Neural cell (in vitro differentiated cells): ENCODE results near the gene P2RX2. TPM values are rescaled to one million over a fixed set of nuclear protein-coding genes. Genes with fewer than 3 reads are reported as not detected.

Experiments used
- H2AFZ ChIP-seq: fragments of 200-600, 300-800 bp; sonication (generic), shearing (Covaris generic); 2 replicates; pipeline ENCODE4 v1.6.0; 2014; ENCODE audit warnings: low read depth, mild to moderate bottlenecking, antibody characterized with exemption, low read length, moderate library complexity
- H3F3A ChIP-seq: fragments of 200-600 bp; shearing (Covaris generic); 2 replicates; pipeline ENCODE4 v1.6.1; 2016; ENCODE audit warnings: mild to moderate bottlenecking, moderate library complexity, mixed read lengths, antibody characterized with exemption, low read length; ENCODE audit not compliant: insufficient read depth, poor library complexity, severe bottlenecking
- H3K27ac ChIP-seq: fragments of 200-600, 300-800 bp; sonication (generic), shearing (Covaris generic); 2 replicates; pipeline ENCODE4 v1.5.1; 2014; ENCODE audit warnings: mild to moderate bottlenecking, low read length, moderate library complexity
- H3K27me3 ChIP-seq: fragments of 300-800, 200-600 bp; sonication (generic), shearing (Covaris generic); 2 replicates; pipeline ENCODE4 v1.6.0; 2014; ENCODE audit warnings: mild to moderate bottlenecking, low read depth, low read length, moderate library complexity; ENCODE audit not compliant: insufficient read depth
- H3K36me3 ChIP-seq: fragments of 300-800, 200-600 bp; sonication (generic), shearing (Covaris generic); 2 replicates; pipeline ENCODE4 v1.5.1; 2014; ENCODE audit warnings: mild to moderate bottlenecking, antibody characterized with exemption, low read length, moderate library complexity; ENCODE audit not compliant: insufficient read depth
- H3K4me2 ChIP-seq: fragments of 300-800, 200-600 bp; sonication (generic), shearing (Covaris generic); 2 replicates; pipeline ENCODE4 v1.6.0; 2014; ENCODE audit warnings: mild to moderate bottlenecking, low read length
- H3K4me3 ChIP-seq: fragments of 300-800, 200-600 bp; sonication (generic), shearing (Covaris generic); 2 replicates; pipeline ENCODE4 v1.5.1; 2014; ENCODE audit warnings: mild to moderate bottlenecking, low read length, moderate library complexity
- H3K79me2 ChIP-seq: fragments of 200-600 bp; shearing (Covaris generic); replicated peaks from 2 replicates; pipeline ENCODE4 v1.6.0; 2014; ENCODE audit warnings: mild to moderate bottlenecking, low read length, moderate library complexity; ENCODE audit not compliant: insufficient read depth
- H3K9ac ChIP-seq: fragments of 300-800, 200-600 bp; sonication (generic), shearing (Covaris generic); 2 replicates; pipeline ENCODE4 v1.6.1; 2016; ENCODE audit warnings: mild to moderate bottlenecking, low read length, mixed read lengths
- H3K9me2 ChIP-seq: fragments of 200-600 bp; shearing (Covaris generic); 2 replicates; pipeline ENCODE4 v1.6.1; 2016; ENCODE audit warnings: mild to moderate bottlenecking, low read length, mixed read lengths; ENCODE audit not compliant: insufficient read depth
- H3K9me3 ChIP-seq: fragments of 200-600, 300-800 bp; sonication (generic), shearing (Covaris generic); 2 replicates; pipeline ENCODE4 v1.6.1; 2016; ENCODE audit warnings: mild to moderate bottlenecking, mixed run types, low read length, moderate library complexity, mixed read lengths
- H4K20me1 ChIP-seq: fragments of 200-600 bp; shearing (Covaris generic); 2 replicates; pipeline ENCODE4 v1.6.1; 2016; ENCODE audit warnings: mild to moderate bottlenecking, mixed run types; ENCODE audit not compliant: insufficient read depth
- EP300 ChIP-seq: fragments of 450-650 bp; conservative IDR thresholded peaks from 2 replicates; pipeline ENCODE4 v1.6.1; 2014; ENCODE audit warnings: antibody characterized with exemption, mild to moderate bottlenecking, moderate library complexity; ENCODE audit not compliant: poor library complexity, severe bottlenecking
- EZH2 ChIP-seq: fragments of 200-600, 300-800 bp; shearing (Covaris generic), sonication (generic); IDR thresholded peaks from 2 replicates; pipeline ENCODE4 v1.6.1; 2014; ENCODE audit warnings: antibody characterized with exemption, low read length, borderline replicate concordance, mild to moderate bottlenecking; ENCODE audit not compliant: insufficient read depth, poor library complexity, severe bottlenecking
- MXI1 ChIP-seq: fragments of 450-650 bp; conservative IDR thresholded peaks from 2 replicates; pipeline ENCODE4 v1.6.1; 2014; ENCODE audit warnings: antibody characterized with exemption, mild to moderate bottlenecking; ENCODE audit not compliant: poor library complexity, severe bottlenecking
- POLR2AphosphoS5 ChIP-seq: IDR thresholded peaks from 2 replicates; pipeline ENCODE4 v1.6.1; 2012
- RAD21 ChIP-seq: fragments of 450-650 bp; conservative IDR thresholded peaks from 2 replicates; pipeline ENCODE4 v1.6.1; 2014; ENCODE audit warnings: antibody characterized with exemption, mild to moderate bottlenecking, moderate library complexity
- SMC3 ChIP-seq: fragments of 450-650 bp; conservative IDR thresholded peaks from 2 replicates; pipeline ENCODE4 v1.6.1; 2014; ENCODE audit warnings: antibody characterized with exemption, mild to moderate bottlenecking, moderate library complexity; ENCODE audit not compliant: poor library complexity
- TAF1 ChIP-seq: IDR thresholded peaks from 2 replicates; pipeline ENCODE4 v1.6.1; 2012; ENCODE audit warnings: low read depth
- polyA plus RNA-seq: library from polyadenylated mRNA; depleted of rRNA; stranded (reverse); fragments of >200 nt; gene quantifications from 2 replicates; pipeline ENCODE4 v1.2.3, GENCODE V29; 2014
- TF ChIP-seq, protein P1 (sequence below): fragments of 450-650 bp; IDR thresholded peaks from 2 replicates; pipeline ENCODE4 v1.5.1; 2014; ENCODE audit warnings: antibody characterized with exemption, mild to moderate bottlenecking, moderate library complexity; ENCODE audit not compliant: poor library complexity, severe bottlenecking
- TF ChIP-seq, protein P2 (sequence below): IDR thresholded peaks from 2 replicates; pipeline ENCODE4 v1.6.1; 2012; ENCODE audit warnings: borderline replicate concordance

Gene P2RX2
- polyA plus RNA-seq, 1 donor from 2014 or later = not detected

DNA sequence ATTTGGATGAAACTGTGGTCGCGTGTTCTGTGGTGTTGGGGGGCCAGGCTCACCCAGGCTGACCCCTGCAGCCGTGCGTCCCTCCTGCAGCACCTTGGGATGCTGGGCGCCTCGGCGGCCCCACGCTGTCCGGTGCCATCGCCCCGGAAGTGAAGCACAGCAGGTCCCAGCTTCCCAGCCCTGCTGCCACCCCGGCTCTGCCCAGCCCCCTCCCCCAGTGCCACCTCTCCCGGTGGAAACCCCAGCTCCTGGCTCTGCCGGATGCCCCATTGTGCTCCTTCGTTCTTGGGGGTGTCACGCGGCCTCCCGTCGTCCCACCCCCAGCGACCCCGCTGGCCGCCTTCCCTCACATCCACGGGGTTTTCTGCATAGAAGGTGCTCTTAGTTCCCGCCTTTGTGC, 33.4 kb upstream of the P2RX2 start:
- H3K36me3 ChIP-seq = no peaks in the 10 kb centered on the region
- no peaks in the 10 kb centered on the region for H3K79me2 ChIP-seq
- H3K9ac ChIP-seq = no peak overlapping the region
- H2AFZ ChIP-seq = no peak overlapping the region
- no peak overlapping the region for H3K4me2 ChIP-seq
- H3K9me3 ChIP-seq = peaks cover 4% of the 10 kb centered on the region
- TF ChIP-seq SMC3 (no peak), EZH2 (no peak), RAD21 (no peak), MXI1 (no peak), EP300 (no peak), TAF1 (no peak), POLR2AphosphoS5 (no peak)
- TF ChIP-seq, protein P1, sequence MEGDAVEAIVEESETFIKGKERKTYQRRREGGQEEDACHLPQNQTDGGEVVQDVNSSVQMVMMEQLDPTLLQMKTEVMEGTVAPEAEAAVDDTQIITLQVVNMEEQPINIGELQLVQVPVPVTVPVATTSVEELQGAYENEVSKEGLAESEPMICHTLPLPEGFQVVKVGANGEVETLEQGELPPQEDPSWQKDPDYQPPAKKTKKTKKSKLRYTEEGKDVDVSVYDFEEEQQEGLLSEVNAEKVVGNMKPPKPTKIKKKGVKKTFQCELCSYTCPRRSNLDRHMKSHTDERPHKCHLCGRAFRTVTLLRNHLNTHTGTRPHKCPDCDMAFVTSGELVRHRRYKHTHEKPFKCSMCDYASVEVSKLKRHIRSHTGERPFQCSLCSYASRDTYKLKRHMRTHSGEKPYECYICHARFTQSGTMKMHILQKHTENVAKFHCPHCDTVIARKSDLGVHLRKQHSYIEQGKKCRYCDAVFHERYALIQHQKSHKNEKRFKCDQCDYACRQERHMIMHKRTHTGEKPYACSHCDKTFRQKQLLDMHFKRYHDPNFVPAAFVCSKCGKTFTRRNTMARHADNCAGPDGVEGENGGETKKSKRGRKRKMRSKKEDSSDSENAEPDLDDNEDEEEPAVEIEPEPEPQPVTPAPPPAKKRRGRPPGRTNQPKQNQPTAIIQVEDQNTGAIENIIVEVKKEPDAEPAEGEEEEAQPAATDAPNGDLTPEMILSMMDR = no peak
- TF ChIP-seq, protein P2, sequence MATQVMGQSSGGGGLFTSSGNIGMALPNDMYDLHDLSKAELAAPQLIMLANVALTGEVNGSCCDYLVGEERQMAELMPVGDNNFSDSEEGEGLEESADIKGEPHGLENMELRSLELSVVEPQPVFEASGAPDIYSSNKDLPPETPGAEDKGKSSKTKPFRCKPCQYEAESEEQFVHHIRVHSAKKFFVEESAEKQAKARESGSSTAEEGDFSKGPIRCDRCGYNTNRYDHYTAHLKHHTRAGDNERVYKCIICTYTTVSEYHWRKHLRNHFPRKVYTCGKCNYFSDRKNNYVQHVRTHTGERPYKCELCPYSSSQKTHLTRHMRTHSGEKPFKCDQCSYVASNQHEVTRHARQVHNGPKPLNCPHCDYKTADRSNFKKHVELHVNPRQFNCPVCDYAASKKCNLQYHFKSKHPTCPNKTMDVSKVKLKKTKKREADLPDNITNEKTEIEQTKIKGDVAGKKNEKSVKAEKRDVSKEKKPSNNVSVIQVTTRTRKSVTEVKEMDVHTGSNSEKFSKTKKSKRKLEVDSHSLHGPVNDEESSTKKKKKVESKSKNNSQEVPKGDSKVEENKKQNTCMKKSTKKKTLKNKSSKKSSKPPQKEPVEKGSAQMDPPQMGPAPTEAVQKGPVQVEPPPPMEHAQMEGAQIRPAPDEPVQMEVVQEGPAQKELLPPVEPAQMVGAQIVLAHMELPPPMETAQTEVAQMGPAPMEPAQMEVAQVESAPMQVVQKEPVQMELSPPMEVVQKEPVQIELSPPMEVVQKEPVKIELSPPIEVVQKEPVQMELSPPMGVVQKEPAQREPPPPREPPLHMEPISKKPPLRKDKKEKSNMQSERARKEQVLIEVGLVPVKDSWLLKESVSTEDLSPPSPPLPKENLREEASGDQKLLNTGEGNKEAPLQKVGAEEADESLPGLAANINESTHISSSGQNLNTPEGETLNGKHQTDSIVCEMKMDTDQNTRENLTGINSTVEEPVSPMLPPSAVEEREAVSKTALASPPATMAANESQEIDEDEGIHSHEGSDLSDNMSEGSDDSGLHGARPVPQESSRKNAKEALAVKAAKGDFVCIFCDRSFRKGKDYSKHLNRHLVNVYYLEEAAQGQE = no peak
- no peak overlapping the region for H3K4me3 ChIP-seq
- H4K20me1 ChIP-seq = no peaks in the 10 kb centered on the region
- no peaks in the 10 kb centered on the region for H3K27me3 ChIP-seq
- no peaks in the 10 kb centered on the region for H3K9me2 ChIP-seq
- H3K27ac ChIP-seq = no peak overlapping the region
- H3F3A ChIP-seq = no peaks in the 10 kb centered on the region

DNA sequence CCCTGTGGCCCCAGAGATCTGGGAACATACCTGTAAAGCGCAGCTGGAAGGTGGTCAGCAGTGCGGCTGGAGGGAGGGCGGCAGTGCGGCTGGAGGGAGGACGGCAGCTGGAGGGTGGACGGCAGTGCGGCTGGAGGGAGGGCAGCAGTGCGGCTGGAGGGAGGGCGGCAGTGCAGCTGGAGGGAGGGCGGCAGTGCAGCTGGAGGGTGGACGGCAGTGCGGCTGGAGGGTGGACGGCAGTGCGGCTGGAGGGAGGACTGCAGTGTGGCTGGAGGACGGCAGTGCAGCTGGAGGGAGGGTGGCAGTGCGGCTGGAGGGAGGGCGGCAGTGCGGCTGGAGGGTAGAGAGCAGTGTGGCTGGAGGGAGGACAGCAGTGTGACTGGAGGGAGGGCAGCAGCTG, 31.6 kb upstream of the P2RX2 start:
- TF ChIP-seq, protein P1 = no peak
- no peak overlapping the region for H3K27ac ChIP-seq
- H3K9me2 ChIP-seq = no peaks in the 10 kb centered on the region
- H3K36me3 ChIP-seq = no peaks in the 10 kb centered on the region
- H4K20me1 ChIP-seq = no peaks in the 10 kb centered on the region
- no peaks in the 10 kb centered on the region for H3K27me3 ChIP-seq
- no peak overlapping the region for H3K4me2 ChIP-seq
- H2AFZ ChIP-seq = no peak overlapping the region
- no peak overlapping the region for H3K9ac ChIP-seq
- no peaks in the 10 kb centered on the region for H3F3A ChIP-seq
- peaks cover 4% of the 10 kb centered on the region for H3K9me3 ChIP-seq
- no peaks in the 10 kb centered on the region for H3K79me2 ChIP-seq
- no peak overlapping the region for H3K4me3 ChIP-seq
